Measurements from ENCODE around the gene NWD2.

DNA sequence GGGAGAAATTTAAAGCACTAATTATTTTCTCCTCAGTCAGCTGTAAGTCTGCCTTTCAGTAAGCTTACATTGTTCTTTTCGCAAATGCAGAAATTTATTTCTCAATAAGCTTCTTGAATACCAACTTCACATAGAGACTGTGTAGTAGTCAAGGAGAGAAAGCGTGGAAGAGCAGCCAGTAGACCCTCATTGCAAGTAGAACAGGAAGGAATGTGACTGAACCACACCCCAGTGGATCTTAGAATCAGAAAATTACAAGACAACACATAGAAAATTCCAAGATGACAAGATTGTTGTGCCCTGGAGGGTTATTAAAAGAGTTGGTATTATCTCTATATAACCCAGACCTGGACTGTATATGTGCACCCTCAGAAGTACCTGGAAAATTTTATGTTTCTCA is 224.7 kb downstream of the NWD2 start:
- TF ChIP-seq, protein P1, sequence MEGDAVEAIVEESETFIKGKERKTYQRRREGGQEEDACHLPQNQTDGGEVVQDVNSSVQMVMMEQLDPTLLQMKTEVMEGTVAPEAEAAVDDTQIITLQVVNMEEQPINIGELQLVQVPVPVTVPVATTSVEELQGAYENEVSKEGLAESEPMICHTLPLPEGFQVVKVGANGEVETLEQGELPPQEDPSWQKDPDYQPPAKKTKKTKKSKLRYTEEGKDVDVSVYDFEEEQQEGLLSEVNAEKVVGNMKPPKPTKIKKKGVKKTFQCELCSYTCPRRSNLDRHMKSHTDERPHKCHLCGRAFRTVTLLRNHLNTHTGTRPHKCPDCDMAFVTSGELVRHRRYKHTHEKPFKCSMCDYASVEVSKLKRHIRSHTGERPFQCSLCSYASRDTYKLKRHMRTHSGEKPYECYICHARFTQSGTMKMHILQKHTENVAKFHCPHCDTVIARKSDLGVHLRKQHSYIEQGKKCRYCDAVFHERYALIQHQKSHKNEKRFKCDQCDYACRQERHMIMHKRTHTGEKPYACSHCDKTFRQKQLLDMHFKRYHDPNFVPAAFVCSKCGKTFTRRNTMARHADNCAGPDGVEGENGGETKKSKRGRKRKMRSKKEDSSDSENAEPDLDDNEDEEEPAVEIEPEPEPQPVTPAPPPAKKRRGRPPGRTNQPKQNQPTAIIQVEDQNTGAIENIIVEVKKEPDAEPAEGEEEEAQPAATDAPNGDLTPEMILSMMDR (conservative IDR thresholded peaks at IDR 0.05; ENCODE audit: low read depth, low read length), result no peak
- TF ChIP-seq EZH2 (IDR thresholded peaks at IDR 0.05; ENCODE audit: borderline replicate concordance, low read depth, low read length, poor library complexity, severe bottlenecking), result no peak
